Measurements from ENCODE around the gene LSAMP.

- TF ChIP-seq, protein P1, sequence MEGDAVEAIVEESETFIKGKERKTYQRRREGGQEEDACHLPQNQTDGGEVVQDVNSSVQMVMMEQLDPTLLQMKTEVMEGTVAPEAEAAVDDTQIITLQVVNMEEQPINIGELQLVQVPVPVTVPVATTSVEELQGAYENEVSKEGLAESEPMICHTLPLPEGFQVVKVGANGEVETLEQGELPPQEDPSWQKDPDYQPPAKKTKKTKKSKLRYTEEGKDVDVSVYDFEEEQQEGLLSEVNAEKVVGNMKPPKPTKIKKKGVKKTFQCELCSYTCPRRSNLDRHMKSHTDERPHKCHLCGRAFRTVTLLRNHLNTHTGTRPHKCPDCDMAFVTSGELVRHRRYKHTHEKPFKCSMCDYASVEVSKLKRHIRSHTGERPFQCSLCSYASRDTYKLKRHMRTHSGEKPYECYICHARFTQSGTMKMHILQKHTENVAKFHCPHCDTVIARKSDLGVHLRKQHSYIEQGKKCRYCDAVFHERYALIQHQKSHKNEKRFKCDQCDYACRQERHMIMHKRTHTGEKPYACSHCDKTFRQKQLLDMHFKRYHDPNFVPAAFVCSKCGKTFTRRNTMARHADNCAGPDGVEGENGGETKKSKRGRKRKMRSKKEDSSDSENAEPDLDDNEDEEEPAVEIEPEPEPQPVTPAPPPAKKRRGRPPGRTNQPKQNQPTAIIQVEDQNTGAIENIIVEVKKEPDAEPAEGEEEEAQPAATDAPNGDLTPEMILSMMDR (IDR thresholded peaks at IDR 0.05; ENCODE audit: insufficient read depth, low read depth, low read length): no peak
- TF ChIP-seq EZH2 (IDR thresholded peaks at IDR 0.05; ENCODE audit: insufficient read depth, low read length): no peak
Measured at GRCh38 chr3:116096631-116097030, 348.7 kb downstream of the LSAMP start.

All from astrocyte (in vitro differentiated cells and primary cell).